GM19238 (cell line): Measurements from ENCODE around the gene GATB.

ENCODE experiments used
- DNase-seq: peaks from one replicate; pipeline ENCODE4 v3.0.0; 2011; ENCODE audit warnings: low spot score; ENCODE audit not compliant: insufficient read length

The GATB gene

GRCh38 chr4:151675411-151675971, 85.3 kb downstream of the GATB start:
- no peak for DNase-seq

- no peak for DNase-seq
These were observed 85.9 kb downstream of the GATB start for GRCh38 chr4:151674804-151675391.

DNA sequence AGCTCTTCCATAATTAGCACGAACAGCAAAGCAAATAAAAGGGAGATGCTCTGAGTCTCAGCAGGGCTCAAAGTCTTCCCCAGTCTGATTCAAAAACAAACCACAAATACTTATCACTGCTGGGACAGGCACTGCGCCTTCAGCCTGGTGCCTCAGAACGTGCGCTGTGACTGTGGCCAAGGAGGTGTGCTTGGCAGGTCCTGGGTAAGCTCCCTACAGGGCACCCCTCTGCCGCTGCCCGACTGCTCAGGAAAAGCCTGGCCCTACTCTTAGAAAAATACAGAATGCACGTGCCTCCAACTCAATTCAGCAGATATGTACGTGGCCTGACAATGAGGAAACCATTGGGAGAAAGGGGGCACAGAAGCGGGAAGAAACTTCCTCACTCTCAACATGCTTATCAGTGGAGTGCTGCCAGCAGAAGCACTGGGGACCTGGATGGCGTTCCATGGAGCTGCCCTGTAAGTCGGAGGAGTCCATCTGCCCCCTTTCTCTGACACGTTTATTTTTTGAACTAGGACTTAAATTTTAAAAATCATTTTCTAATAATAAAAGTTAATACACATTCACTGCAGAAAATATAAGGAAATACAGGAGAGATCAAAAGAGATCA, 86.8 kb downstream of the GATB start:
- no peak for DNase-seq

DNA sequence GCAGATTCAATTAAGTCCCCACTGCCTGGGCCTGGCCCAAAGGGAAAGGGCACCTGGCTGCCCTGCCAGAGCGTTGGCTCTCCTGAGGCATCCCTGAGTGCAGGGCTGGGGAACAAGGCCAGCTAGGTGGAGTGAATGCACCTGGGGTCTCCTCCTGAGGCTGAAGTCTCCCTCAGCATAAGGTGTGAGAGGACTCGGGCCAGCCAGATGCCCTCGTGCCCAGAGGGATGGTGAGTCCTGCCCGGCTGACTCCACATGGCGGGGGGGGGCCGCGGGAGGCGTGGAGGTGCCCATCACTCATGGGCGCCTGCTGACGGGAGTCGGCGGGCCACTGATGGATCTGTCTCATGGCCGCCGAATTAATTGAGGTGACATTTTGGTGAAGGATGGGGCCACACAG, 87.8 kb downstream of the GATB start:
- DNase-seq, result no peak

- no peak for DNase-seq
These were observed 89.2 kb downstream of the GATB start for GRCh38 chr4:151671541-151672059.

DNA sequence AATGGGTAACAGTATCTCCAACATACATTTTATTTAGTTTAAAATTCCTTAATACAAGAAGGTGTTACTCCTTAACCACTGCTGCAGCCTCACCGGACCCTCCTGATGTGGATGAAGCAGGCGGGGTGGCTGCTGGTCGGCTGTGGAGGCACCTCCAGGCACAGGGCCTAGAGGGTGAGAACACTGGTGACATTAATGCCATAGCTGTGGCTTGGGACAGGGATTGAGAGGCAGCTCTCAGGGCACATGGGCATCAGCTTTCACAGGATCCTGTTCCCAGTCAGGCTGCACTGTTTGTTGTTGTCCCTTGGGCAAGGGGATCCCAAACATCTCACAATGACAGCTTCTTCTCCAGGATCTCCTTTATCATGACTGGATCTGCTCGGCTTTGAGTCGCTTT, 90.0 kb downstream of the GATB start:
- DNase-seq, result no peak

GRCh38 chr4:151669990-151670389, 90.8 kb downstream of the GATB start:
- DNase-seq, result no peak

DNA sequence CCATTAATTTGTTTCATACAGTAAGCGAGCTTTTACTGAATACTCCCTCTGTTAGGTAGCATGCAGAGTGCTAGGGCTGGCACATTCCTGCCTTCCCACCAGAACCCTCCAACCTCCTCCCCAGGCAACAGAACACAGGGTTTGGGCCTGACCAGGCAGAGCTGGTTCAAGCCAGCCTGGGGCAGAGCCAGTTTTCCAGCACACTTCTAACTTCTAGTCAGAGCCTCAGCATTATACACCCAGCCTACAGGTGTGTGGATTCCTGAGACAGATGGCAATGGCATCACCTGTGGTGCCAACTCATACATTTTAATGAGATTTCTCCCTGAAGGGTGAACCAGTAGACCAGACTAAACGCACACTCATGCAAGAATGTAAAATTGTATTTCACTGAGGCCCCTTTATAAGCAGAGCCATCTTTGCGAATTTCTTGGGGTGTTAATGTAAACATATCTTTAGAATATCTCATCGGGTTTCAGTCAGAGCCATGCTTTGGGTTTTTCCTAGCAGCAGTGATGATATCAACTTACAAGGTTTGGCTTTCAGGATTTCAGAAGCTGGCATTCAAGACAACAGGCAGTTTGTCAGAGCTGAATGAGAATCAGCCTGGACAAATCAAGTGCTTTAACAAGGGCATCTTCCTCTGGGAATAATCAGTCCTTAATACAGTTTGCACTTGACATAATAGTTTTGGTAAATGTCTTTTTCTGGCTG, 92.0 kb downstream of the GATB start:
- no peak for DNase-seq

- DNase-seq, result no peak
These were observed 93.1 kb downstream of the GATB start for GRCh38 chr4:151667666-151668065.

- DNase-seq, result no peak
These were observed 93.8 kb downstream of the GATB start for GRCh38 chr4:151667048-151667447.

DNA sequence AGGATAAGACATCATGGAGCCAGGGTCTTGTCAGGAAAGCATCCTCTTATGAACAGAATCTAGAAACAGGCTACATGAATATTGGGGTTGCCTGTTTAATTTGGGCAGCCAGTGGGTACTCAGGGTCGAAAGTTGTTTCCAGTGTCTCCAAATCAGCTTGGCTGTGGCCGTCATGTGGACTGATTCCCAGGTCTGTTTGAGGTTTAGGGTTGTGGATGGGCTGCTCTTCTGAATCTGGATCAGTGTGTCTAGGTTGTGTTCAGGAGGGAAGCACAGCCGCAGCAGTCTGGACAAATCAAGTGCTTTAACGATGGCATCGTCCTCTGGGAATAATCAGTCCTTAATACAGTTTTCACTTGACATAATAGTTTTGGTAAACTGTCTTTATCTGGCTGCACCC, 94.3 kb downstream of the GATB start:
- no peak for DNase-seq

DNA sequence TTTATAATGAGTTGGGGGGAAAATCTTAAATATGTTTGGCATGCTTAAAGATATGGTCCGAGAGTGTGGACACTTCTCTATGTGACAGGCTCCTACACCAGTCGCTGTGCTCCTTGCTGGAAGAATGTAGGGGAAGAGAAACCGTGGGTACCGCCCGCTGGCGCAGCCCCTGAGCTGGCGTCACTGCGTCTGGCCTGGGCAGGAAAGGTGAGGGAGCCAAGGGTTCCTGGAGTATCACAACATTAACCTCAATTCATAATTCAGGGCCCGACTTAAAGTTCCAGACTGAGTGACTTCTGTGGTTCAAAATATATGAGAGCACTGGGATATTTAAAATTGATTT, 95.1 kb downstream of the GATB start:
- no peak for DNase-seq

DNA sequence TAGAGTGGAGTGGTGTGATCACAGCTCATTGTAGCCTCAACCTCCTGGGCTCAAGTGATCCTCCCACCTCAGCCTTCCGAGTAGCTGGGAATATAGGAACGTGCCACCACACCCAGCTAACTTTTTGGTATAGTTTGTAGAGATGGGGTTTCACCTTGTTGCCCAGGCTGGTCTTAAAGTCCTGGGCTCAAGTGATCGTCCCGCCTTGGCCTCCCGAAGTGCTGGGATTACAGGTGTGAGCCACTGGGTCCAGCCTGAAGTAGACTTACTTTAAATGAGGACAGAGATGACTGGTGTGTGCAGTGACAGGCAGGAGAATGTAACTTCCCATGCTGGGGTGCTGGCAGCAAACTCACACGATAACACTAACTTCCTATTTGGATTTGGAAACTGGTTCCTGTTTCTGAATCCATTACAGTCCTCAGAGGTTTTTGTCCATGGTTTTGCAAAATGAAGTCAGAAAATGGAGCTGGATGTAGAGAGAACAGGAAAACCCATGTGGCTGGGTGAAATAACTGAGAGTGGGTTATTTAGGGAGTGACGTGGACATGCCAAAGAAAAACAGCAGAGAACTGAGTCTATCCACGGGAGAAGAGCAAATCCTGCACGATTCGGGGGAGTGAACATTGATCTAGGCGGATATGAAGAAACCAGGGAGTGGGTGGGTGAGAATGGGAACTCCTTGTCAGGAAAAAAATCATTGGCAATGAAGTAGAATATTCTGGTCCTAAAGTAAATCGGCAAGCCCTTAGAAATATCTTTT, 95.6 kb downstream of the GATB start:
- no peak for DNase-seq

GRCh38 chr4:151664289-151664688, 96.5 kb downstream of the GATB start:
- DNase-seq, result no peak

DNA sequence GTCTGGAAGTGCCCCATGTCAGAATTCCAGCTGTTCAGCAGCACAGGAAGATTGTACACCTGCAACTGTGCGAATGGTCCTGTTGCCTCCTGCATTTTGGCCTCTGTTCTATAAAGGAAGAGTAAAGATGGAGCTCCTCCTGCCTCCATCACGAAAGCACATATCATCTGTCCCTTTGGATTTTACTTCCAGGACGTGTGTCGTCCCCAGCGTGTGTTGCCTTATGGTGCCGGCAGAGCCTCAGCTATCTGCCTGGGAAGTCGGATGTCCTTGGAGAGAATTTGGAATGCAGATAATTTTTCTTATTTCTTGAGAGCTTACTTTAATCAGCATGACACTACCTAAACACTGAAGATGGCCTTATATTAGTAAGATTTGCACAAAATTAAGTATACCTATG, 97.7 kb downstream of the GATB start:
- DNase-seq, result no peak

- DNase-seq, result no peak
These were observed 98.9 kb downstream of the GATB start for GRCh38 chr4:151661873-151662272.

GRCh38 chr4:151660676-151661075, 100.1 kb downstream of the GATB start:
- DNase-seq, result no peak

- no peak for DNase-seq
These were observed 101.0 kb downstream of the GATB start for GRCh38 chr4:151659601-151660364.

DNA sequence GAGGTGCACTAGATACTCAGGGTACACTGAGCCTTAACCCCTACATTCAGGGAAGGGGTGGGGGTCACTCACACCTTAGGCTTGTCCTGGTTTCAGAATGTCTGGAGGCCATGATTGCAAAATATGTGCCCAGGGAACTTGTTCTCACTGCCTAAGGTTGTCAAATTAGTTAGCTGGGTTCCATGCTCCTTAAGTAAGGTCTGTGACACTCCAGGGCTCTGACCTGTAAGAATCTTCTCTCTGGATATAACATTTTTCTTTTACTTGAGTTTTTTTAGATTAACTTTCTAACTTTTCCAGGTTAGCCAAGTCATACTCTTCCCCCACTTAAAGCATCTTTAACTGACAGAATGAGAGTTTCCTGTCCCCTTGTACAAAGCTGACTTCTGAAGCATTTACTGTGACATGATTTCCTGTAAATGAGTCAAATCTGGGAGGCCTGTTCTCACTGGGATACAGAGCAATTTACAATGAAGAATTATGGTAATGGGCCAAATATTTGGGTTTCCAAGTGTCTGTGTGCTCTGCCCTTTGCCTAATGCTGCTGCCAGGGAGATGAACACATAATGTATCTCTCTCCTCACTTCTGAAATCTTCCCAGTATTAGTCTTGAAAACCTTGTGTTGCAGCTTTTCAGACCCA, 101.7 kb downstream of the GATB start:
- no peak for DNase-seq

- DNase-seq, result no peak
These were observed 102.9 kb downstream of the GATB start for GRCh38 chr4:151657896-151658295.

GRCh38 chr4:151656058-151656457, 104.7 kb downstream of the GATB start:
- DNase-seq, result no peak
